Measurements from ENCODE around the gene GSTCD. TPM values are rescaled to one million over a fixed set of nuclear protein-coding genes. Genes with fewer than 3 reads are reported as not detected.
"Not testable (repeated sequence)": the region's sequence is repeated elsewhere in the genome, so short reads cannot be mapped to it uniquely, and the experiment has no call there.

Gene GSTCD, protein sequence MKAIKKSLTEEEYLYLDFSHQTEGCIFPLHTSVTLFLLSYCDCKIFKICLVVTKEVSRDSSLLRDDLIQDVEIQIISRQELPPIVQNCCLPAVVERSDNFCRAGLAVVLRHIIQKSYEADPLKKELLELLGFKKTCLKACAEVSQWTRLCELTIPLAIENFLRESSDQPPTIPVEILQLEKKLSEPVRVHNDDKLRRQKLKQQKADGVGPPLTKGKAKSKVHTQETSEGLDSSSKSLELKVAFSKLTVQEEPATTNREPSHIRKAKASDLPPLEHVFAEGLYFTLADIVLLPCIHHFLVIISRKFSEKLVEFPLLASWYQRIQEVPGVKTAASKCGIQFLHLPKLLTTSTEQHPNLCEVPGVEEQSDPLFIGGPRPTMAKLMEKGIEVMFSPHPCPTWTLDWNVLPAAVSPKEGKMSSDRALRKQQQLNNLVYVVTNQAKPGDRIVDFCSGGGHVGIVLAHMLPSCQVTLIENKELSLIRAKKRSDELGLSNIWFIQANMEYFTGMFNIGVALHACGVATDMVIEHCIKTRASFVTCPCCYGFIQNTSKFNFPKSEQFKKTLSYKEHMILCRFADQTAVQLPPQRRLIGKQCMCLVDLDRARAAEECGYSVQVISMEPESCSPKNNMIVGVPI
- 1 to 10 TPM; 6.4 to 7.8 TPM for total RNA-seq
- long read RNA-seq, full-length matches to known transcripts: 1 of 2 reads
- long read RNA-seq, partial matches to known transcripts: 1 of 2 reads
- long read RNA-seq, other reads (novel, unspliced or antisense): 0 of 2 reads

DNA sequence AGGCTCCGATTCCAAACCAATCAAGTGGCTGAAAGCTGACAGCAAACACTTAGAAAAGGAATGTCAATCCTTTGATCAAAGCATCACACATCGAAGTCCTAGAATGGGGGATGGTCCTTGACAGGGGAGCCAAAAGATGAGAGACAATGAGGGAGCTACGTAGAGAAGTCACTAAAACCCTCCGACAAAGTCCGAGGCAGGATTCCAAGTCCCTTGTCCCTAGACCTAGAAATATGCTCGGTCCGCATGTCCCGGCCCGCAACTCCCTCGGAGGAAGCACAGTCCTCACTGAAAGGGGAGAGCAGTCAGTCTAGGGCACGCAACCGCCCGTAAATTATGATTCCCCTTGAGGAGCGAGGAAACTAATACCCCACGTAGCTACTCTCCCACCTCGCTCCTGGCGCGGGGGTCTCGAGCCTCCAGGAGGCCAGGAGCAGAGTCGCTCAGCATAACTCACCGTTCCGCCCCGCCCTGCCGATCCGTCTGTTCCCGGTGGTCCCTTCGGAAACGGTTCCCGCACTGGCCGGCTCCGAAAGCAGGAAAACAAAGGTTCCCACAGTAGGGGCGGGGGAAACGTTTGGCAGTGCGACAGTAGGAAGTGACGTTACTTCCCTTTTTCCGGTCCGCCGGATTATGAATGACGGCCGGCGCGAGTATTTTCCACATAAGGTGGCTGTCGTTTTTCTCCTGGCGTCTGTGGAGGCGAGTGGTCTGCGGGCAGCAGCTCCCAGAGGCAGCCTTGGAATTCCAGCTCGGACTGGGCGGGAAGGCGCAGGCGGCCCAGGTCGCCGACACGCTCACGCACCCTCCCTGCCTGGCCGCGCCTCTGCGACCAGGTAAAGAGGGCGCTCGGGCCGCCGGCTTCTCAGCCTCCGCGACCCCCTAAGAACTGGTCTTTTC, at the start of gene GSTCD, which contains the start of gene INTS12:
Gene GSTCD (plus strand): TSS at position 604 of the 900 bp plus-strand sequence. CDS start 8,830 bp downstream, outside the sequence.
Gene INTS12 (minus strand): TSS at position 509 of the 900 bp plus-strand sequence. CDS start 8,684 bp downstream, outside the sequence.
- DNase-seq (peak; percentile 91 to 93), ATAC-seq (peak; percentile 98)
- intact Hi-C loops (cut with DNase I, micrococcal nuclease): no loop called here

DNA sequence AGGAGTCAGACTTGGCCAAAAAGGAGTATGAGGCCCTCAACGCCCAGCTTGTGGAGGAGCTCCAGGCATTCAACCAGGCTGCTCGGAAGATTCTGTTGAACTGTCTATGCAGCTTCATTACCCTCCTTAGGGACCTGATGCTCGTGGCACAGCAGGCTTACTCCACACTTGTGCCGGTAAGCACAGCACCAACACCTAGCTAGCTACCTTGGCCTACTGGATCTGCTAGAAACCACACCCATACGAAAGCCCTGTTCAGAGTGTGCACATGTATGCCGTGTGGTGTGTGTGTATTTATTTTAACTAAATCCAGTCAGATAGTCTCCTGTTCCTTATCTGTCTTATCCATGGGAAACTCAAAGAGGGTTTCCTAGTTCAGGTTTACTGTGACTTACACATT, 49.4 kb upstream of the GSTCD start:
- ATAC-seq: no peak
- intact Hi-C loops (cut with DNase I, micrococcal nuclease): no loop called here
- no peak for DNase-seq

DNA sequence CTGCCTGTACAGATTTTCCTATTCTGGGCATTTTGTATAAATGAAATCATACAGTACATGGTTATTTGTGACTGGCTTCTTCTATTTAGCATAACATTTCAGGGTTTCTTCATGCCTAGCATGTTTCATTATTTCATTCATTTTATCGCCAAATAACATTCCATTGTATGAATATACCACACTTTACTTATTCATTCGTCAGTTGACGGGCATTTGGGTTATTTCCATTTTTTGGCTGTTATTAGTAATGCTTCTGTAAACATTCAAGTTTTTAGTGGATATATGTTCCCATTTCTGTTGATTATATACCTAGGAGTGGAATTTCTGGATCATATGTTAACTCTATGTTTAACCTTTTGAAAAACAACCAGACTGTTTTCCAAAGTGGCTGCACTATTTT, 47.6 kb upstream of the GSTCD start:
- DNase-seq: no peak
- no peak for ATAC-seq
- intact Hi-C loops (cut with DNase I, micrococcal nuclease): loop anchor here in 1 of 2 donors (10.0 kb wide), 1 partner anchor 136 kb away; no protein-coding TSS in a partner anchor

DNA sequence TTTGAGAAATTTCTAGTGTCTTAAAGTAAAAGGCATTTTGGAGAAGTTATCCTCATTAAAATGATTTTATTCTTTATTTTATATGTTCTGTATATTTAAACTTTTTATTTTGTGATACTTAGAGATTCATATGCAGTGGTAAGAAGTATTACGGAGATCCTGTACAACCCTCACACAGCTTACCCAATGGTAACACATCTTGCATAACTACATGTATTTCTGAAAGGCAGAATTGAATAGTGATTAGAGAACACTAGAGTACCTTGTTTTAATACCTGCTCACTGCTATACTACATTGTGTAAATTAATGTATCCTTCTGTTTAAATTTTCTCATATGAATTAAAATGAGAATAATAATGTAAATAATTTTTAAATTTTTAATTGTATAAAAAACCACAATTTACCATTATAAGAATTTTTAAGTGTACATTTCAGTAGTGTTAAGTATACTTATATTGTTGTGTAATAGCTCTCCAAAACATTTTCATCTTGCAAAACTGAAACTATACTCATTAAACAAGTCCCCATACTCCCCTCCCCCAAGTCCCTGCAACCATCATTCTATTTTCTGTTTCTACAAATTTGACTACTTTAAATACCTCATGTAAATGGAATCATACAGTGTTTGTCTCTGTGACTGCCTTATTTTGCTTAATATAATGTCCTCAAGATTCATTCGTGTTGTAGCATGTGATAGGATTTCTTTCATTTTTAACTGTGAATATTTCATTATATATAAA, 45.5 kb upstream of the GSTCD start:
- intact Hi-C loops (cut with DNase I, micrococcal nuclease): loop anchor here in 1 of 2 donors (10.0 kb wide), 1 partner anchor 138 kb away; no protein-coding TSS in a partner anchor

DNA sequence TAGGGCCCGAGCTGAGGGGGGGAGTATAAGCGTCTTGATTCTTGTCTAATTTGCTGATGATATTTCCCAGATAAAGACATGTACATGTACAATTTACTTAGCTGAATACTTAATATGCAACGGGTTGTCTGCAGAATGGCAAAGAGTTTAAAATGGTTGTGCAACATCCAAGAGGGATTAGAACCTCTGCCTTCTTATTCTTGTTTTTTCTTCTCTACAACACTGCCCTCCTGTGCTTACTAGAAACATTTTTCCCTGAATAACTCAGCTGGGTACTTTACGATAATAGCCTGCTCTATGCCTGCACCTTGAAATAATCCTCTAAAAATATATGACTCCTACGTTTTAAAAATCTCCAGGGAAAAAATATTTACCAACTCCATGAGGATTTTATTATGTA, 41.9 kb upstream of the GSTCD start:
- intact Hi-C loops (cut with DNase I, micrococcal nuclease): loop anchor here in 1 of 2 donors (10.0 kb wide), 1 partner anchor 142 kb away; no protein-coding TSS in a partner anchor
- DNase-seq (no peak), ATAC-seq (peak; percentile 45)

More for the DNA sequence above, 45.5 kb upstream of the GSTCD start:
- DNase-seq: no peak
- ATAC-seq: no peak

DNA sequence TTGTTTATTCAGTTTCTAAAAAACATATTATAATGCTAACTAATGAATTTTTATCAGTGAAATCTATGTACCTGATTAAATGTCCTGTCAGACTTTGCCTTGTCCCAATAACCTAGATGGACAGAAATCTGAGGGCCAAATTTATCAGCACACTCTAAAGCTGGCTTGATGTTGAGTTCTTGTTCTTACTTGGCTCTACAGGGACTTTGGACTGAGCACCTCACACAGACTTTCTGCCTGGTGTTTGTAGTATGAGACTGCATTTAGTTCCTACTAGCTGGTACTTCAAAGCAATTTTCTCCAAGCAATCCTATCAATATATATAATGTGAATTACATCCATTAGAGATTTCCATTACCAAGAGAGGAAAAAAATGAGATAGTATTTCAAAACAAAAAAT, 37.9 kb upstream of the GSTCD start:
- intact Hi-C loops (cut with DNase I, micrococcal nuclease): no loop called here
- ATAC-seq (peak; percentile 80), DNase-seq (no peak)

DNA sequence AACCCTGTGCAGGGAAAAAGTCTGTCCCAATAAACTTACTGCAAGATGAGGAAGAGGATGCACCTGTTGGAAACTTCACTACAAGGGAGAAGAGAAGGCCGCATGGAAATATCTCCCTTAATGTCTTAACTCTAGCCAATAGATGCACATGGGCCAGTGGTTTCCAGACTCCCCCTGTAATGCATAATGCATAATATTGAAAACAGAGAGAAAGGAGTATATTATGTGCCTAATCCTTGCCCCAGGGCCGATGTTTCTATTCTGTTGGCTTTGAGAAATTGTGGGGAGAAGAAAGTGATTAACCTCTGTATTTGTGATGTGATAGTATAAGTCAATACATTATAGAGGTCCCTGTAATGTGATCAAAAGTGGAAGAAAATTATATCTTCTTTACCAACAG, 37.3 kb upstream of the GSTCD start:
- intact Hi-C loops (cut with DNase I, micrococcal nuclease): no loop called here
- no peak for ATAC-seq
- no peak for DNase-seq

DNA sequence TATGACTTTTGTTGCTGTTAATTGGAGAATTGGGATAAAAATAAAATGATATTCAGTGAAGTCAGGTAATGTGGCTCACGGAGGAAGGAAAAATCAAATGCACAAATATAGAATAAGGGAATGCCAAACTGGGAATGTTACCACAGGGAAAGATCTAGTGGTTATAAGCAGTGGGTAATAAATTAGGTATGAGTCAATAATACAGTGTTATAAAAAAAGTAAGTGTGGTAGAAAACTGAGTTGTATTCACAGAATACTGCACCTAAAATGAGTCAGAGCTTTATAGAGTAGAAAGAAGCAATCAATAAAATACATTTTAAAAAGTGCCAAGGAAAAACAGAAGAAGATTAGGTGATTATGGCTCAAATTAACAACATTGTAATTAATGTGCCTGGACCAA, 34.6 kb upstream of the GSTCD start:
- no peak for DNase-seq
- no peak for ATAC-seq
- intact Hi-C loops (cut with DNase I, micrococcal nuclease): no loop called here

DNA sequence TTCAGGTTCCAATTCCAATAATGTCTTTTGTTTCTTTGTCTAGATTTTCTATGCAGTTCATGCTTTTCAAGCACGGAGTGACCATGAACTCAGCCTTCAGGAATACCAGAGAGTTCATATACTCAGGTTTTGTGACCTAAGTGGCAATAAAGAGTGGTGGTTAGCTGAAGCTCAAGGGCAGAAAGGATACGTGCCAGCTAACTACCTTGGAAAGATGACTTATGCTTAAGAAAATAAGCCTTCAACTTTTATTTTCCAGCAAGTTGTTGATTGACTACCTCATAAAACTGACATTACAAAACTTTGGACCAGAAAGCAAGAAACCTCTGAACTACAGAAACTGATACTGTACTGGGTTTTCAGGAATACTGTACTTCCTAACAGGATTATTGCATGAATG, 30.9 kb upstream of the GSTCD start:
- DNase-seq (peak in 1 of 2 donors; percentile 27), ATAC-seq (peak; percentile 84)
- intact Hi-C loops (cut with DNase I, micrococcal nuclease): no loop called here

DNA sequence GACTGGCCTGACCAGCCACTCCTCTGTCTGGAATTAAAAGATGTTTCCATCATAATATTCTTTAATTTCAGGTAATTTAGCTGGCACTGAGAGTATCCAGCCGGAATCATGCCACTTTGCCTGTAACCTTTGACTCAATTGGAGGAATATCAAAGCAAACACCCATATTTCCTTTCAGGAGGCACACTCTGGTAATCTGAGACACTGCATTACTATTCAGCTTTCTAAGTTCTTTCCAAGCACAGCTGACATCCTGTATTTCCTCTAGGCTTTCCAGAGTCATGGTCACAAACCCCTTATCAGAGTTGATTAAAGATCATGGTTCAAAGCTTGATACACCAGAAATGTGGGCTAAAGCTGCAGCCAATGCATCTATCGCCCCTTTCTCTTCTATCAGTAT, 29.4 kb upstream of the GSTCD start:
- intact Hi-C loops (cut with DNase I, micrococcal nuclease): no loop called here
- no peak for DNase-seq

DNA sequence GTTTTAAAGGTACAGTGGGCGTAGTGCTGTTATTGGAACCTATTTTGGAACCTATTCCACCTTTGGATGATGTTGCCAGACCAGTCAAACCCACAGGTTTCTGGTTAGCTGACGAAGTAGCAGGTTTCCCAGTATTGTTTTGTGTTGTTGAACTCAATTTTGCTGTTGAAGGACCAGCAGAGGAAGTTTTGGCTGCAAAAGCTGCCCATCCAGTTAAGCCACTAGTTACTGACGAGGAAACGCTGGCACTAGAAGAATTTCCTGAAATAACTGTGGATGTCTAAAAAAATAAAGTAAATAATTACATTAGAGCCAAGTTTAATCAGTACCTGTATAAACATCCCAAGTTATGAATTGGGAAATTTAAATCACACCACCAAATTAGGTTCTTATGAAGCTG, 25.5 kb upstream of the GSTCD start:
- ATAC-seq (peak; percentile 52), DNase-seq (peak; percentile 61 to 66)

More for the DNA sequence above, 29.4 kb upstream of the GSTCD start:
- ATAC-seq: peak; percentile 79

DNA sequence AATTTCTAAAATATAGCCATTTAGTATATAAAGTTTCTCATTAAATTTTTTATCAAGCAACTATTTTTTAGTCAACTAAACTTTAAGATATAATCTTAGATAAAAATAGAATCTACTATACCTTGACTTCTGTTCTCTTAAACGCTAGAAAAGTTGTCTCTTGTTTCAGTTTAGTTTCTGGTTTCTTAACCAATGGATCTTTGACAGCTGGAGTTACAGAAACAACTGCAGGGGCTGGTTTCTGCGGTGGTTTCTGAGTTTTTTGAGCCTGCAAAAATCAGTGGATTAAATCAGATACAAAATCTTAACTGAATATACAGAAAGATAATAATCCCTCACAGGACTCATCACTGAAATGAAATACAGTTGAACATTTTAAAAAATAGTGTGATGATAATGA, 22.0 kb upstream of the GSTCD start:
- no peak for DNase-seq

More for the DNA sequence above, 25.5 kb upstream of the GSTCD start:
- intact Hi-C loops (cut with DNase I, micrococcal nuclease): no loop called here

DNA sequence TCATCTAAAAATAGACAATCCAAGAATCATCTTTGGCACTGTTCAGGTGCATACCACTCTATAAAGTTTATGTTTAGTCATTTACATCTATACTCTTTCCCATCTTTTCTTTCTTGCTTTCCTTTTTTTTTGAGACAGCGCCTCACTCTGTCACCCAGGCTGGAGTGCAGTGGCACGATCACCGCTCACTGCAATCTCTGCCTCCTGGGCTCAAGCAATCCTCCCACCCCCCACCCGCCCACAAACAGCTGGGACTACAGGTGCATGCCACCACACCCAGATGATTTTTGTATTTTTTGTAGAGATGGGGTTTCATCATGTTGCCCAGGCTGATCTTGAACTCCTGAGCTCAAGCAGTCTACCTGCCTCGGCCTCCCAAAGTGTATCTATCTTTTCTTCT, 13.8 kb upstream of the GSTCD start:
- intact Hi-C loops (cut with DNase I, micrococcal nuclease); DNase-seq: not testable (repeated sequence)

More for the DNA sequence above, 22.0 kb upstream of the GSTCD start:
- no peak for ATAC-seq
- intact Hi-C loops (cut with DNase I, micrococcal nuclease): no loop called here

DNA sequence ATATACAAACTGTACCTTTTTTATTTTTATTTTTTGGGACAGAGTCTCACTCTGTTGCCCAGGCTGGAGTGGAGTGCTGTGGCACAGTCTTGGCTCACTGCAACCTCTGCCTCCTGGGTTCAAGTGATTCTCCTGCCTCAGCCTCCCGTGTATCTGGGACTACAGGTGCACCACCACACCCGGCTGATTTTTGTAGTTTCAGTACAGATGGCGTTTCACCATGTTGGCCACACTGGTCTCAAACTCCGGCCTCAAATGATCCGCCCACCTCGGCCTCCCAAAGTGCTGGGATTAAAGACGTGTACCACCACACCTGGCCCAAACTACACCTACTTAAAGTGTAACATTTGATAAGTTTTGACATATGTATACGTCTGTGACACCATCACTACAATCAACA, 12.8 kb upstream of the GSTCD start:
- DNase-seq; intact Hi-C loops (cut with DNase I, micrococcal nuclease); ATAC-seq: not testable (repeated sequence)

More for the DNA sequence above, 13.8 kb upstream of the GSTCD start:
- ATAC-seq: not testable (repeated sequence)

DNA sequence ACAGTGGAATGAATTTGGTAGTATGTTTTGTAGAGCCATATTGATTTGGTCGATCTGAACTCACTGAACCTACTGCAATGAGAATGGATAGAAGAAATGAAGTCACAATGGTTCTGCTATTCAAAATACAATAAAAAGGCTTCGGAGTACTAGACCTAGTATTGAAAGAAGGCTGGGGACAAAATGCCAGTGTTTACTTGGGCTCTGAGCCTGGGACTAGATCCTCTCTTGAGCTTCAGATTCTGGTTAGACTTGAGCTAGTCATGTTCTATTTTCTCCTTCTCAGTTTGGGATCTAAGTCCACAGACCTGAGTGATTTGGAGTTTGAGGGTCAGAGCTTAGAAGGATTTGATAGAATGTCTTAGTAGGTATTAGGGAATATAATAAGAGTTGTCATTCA, 10.0 kb upstream of the GSTCD start:
- DNase-seq: no peak

DNA sequence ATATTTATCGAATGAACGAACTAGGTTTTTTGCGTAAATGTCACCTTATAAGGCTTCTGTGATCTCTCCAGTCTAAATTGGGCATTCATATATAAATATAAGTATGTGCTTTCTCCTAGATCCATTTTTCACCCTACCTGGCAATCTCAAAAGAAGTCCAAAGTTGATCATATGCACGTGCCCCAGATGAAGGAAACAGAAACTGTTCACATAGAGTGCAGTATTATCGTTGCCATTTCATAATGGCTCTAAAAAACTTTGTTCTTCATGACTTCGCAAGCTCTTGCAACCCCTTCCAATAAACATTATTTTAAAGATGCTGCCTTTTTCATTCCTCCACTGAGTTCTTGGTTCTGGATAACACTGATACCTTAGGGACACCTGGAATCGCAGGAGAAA, 803 bp upstream of the GSTCD start:
- ATAC-seq: peak; percentile 51
- DNase-seq: no peak
- intact Hi-C loops (cut with DNase I, micrococcal nuclease): no loop called here

More for the DNA sequence above, 10.0 kb upstream of the GSTCD start:
- ATAC-seq: no peak
- intact Hi-C loops (cut with DNase I, micrococcal nuclease): no loop called here

DNA sequence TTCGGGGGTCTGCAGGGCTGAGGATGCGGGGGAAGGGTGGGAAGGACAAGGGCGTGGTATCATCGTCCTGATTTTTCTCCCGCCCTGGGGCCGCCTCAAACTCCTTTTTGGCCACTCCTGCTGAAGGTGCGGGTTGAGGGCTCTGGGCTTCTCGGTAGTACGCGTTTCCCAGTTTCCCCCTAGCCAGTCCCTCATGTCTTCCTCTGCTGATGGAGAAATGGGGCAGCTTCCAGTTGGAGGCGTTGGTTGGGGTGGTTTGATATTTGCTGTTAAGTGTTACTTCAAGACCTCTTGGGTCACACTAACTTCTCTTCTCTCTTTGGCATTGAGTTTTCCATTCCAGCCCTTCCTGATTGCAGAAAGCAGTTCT, 482 bp downstream of the GSTCD start:
- peak; percentile 41 for ATAC-seq
- DNase-seq: no peak
- intact Hi-C loops (cut with DNase I, micrococcal nuclease): no loop called here

DNA sequence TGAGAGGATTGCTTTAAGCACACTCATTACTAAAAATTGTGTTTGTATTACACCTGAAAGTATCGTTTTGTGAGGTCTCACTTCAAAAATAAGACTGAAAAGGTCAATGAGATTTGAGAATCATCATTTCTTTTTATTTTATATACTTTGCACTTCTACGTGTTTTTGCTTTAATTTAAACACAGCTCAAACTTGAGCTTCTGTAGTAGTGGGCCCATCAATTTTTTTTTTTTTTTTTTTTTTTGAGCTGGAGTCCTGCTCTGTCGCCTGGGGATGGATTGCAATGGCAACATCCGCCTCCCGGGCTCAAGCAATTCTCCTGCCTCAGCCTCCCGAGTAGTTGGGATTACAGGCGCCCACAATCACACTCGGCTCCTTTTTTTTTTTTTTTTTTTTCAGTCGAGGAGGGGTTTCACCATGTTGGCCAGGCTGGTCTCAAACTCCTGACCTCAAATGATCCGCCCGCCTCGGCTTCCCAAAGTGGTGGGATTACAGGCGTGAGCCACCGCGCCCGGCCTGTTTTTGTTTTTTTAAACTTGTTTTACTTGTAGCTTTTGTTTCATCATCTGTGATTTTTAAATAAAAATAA, 1.5 kb downstream of the GSTCD start:
- ATAC-seq (no peak), DNase-seq (no peak)
- intact Hi-C loops (cut with DNase I, micrococcal nuclease): no loop called here
